HG02973 (cell line): ENCODE results near the gene EHBP1L1.

Experiments
- ATAC-seq: cut with Tn5 transposase; IDR thresholded peaks from one replicate; pipeline ENCODE4 v1.9.1; 2021; ENCODE audit warnings: moderate library complexity; ENCODE audit not compliant: unreplicated experiment

Gene EHBP1L1

GRCh38 chr11:65613091-65613928, 37.5 kb downstream of the EHBP1L1 start:
- ATAC-seq, result no peak

DNA sequence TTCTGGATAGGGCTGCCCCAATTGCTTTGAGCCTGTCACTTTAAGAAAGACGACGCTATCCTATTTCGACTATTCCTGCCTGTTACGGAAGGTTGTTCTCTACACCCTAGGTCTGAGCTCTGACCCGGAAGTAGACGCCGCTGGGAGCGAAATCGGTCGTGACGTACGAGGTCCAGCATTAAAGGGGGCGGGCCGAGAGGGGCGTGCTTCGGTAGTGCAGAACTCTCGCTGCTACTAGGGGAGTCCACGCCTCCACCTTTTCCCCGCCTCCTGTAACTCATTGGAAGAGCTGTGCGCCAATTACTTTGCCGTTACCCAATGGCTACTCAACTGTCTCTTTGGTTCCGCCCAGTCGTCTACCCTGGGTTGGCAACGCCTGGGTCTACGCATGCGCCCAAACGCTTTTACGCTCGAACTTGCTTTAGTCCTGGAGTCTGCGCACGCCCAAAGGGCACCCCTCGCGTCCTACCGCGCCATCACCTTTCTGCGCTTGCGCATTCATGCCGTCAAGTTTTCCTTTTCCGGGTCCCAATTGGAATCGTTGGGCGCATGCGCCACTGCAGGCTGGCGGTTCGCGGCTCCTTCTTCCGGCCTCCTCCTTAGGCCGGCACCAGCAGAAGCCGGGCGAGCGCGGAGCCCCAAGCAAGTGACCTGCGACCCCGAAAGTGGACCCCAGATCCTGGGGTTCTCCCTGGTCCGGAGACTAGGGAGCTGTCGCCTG, 39.5 kb downstream of the EHBP1L1 start, which contains the start of gene PCNX3:
Gene PCNX3 (plus strand): TSS at position 548 of the 721 bp plus-strand sequence. CDS start 536 bp downstream, outside the sequence.
- ATAC-seq, result peak; percentile 71

GRCh38 chr11:65615950-65616574, 40.2 kb downstream of the EHBP1L1 start:
- peak; percentile 2 for ATAC-seq

GRCh38 chr11:65616575-65617001, 40.7 kb downstream of the EHBP1L1 start:
- no peak for ATAC-seq

GRCh38 chr11:65617136-65617850, 41.4 kb downstream of the EHBP1L1 start:
- ATAC-seq, result no peak

DNA sequence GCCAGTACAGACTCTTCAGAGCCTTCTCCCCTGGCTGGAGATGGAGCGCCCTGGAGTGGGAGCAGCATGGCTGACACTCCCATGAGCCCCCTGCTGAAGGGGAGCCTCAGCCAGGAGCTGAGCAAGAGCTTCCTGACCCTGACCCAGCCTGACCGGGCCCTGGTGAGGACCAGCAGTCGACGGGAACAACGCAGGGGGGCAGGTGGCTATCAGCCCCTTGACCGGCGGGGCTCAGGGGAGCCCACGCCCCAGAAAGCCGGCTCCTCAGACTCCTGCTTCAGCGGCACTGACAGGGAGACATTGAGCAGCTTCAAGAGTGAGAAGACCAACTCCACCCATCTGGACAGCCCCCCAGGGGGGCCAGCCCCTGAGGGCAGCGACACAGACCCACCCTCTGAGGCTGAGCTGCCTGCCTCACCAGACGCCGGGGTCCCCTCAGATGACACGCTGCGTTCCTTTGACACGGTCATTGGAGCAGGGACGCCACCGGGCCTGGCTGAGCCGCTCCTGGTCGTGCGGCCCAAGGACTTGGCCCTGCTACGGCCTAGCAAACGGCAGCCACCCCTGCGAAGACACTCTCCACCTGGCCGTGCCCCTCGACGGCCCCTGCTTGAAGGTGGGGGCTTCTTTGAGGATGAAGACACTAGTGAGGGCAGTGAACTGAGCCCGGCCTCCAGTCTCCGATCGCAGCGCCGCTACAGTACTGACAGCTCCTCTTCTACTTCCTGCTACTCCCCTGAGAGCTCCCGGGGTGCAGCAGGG, 42.3 kb downstream of the EHBP1L1 start:
- ATAC-seq, result no peak

GRCh38 chr11:65618763-65619162, 42.9 kb downstream of the EHBP1L1 start:
- no peak for ATAC-seq

GRCh38 chr11:65619281-65619928, 43.6 kb downstream of the EHBP1L1 start:
- ATAC-seq, result no peak

- ATAC-seq, result no peak
These were observed 44.8 kb downstream of the EHBP1L1 start for GRCh38 chr11:65620666-65621065.

- ATAC-seq, result no peak
These were observed 45.6 kb downstream of the EHBP1L1 start for GRCh38 chr11:65621460-65621859.

DNA sequence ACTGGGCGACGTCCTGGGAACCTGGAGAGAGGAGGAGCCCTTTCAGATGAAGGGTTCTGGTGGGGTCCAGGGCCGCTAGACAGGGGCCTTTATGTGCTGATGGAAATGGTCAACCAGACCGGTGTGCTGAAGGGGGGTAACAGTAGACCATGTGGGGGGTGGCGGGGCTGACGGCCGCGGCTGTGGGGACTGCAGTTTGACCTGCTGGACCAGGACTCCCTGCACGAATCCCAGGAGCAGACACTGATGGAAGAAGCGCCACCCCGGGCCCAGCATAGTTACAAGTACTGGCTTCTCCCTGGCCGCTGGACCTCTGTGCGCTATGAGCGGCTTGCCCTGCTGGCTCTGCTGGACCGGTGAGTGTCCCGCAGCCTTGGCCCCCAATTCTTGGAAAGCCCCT, 46.2 kb downstream of the EHBP1L1 start:
- ATAC-seq, result no peak

GRCh38 chr11:65623177-65623576, 47.3 kb downstream of the EHBP1L1 start:
- no peak for ATAC-seq

- no peak for ATAC-seq
These were observed 48.2 kb downstream of the EHBP1L1 start for GRCh38 chr11:65623852-65624616.

- no peak for ATAC-seq
These were observed 49.2 kb downstream of the EHBP1L1 start for GRCh38 chr11:65624931-65625627.

DNA sequence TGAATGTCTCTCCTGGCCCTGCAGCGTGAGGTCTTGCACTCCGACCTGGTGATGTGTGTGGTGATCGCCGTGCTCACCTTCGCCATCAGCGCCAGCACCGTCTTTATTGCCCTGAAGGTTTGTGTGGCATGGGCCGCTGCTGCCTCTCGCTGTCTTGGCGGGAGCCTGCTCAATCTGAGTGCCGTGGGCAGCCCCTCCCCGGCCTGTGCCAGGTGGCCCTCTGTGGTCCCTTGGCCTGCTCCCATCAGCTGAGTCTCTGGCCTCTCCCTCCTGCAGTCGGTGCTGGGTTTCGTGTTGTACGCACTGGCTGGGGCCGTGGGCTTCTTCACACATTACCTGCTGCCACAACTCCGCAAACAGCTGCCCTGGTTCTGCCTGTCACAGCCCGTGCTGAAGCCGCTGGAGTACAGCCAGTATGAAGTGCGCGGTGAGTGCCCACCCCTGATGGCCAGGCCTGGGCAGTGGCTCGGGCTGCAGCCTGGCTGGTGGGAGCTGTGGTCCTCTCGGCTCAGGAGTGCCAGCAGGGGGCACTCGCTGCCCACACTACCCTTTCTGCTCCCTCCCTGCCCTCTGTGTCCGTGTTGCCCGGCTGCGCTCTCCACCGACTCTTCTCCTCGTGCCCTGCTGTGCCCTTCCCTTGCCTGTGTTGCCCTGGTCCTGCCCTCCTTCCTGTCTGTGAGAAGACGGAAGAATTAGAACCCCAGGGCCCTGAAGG, 49.9 kb downstream of the EHBP1L1 start:
- no peak for ATAC-seq

GRCh38 chr11:65627202-65627601, 51.3 kb downstream of the EHBP1L1 start:
- ATAC-seq, result no peak

DNA sequence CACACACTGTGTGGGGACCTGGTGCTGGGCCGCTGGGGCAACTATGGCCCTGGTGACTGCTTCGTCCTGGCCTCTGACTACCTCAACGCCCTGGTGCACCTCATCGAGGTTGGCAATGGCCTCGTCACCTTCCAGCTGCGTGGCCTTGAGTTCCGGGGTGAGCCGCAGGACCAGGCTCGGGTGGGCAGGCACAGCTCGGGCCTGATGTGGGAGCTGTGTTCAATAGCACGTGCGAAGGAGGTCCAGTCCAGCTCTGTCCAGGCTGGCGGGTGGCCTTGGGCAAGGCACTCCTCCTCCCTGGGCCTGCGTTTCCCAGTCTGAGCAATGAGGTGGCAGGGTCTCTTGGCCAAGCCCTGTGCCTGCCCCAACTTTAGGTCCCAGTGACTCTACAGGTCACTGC, 53.7 kb downstream of the EHBP1L1 start:
- no peak for ATAC-seq

DNA sequence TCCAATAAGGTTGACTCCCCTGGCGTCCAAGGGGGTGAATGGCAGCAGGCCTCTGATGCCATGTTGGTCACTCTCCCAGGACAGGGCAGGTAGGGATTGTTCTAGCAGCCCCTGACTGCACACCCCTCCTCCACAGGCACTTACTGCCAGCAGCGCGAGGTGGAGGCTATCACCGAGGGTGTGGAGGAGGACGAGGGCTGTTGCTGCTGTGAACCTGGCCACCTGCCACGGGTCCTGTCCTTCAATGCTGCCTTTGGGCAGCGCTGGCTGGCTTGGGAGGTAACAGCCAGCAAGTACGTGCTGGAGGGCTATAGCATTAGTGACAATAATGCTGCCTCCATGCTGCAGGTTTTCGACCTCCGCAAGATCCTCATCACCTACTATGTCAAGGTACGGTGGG, 54.4 kb downstream of the EHBP1L1 start:
- no peak for ATAC-seq
